Activated naive CD4-positive, alpha-beta T cell treated with anti-CD3 and anti-CD28 coated beads, Interleukin-2, amount 50 U/mL, for 16 hours (primary cell): ENCODE measurements around the gene PUS10.
"Not testable (repeated sequence)": the region's sequence is repeated elsewhere in the genome, so short reads cannot be mapped to it uniquely, and the experiment has no call there.

Source experiments
- DNase-seq: peaks from one replicate; pipeline ENCODE4 v3.0.0-alpha.2; 2020

The PUS10 gene

DNA sequence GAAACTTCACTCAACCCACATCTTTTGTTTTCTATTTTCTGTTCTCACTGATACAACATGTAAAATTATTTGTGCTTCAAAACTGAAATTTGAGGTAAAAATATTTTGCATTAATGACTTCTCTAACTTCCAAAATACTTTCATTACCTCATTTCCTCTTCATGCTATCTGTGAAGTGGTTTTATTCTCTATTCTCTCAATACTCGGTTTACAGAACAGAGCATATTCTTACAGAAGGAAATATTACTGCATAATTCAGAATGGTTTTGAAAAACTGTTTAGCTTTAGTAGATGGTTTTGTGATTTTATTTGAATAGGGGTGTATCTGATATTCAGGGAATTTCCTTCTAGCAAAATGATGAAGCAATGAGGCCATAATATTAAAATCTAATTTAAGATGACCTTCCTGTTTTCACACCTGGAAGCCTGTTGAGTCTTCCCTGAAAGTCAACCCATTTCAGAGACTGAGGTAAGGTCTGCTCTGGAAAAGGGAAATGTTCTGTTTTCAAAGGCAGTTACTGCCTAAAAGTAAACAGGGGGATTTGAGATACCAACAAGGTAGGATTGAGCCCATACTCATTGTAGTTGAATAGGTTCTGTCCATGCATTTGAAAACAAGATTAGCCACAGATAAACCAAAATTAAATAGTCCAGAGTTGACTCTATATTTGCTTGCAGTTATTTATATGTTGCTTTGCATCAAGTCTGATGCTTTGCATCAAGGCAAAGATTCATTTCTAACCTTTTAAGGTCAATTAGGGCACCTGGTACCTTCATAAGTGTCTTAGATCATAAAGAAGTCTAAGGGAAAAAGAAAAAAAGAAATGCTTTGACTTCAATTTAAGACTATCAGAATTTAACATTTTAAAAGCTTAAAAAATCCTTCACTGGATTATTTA is 51.3 kb downstream of the PUS10 start:
- DNase-seq = no peak

- DNase-seq = no peak
These were observed 52.6 kb downstream of the PUS10 start for GRCh38 chr2:60965499-60965785.

GRCh38 chr2:60964651-60965498 is 53.2 kb downstream of the PUS10 start:
- no peak for DNase-seq

DNA sequence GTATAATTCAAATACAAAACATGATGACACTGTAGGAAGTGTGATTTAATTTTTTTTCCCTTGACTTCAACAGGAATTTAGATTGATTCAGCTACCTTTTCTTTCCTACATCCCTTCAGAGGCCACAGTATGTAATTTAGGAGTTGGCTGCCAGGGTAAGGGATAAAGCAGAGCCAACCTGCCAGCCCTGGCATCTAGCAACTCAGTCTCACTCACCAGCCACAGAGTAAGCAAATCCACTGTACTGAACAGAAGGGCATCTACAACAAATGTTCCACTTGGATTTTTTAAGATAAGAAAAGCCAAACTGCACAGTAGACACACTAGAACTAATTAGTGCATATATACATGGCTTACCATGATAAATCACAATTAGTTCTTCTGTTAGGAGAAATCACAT is 54.9 kb downstream of the PUS10 start:
- DNase-seq = no peak

DNA sequence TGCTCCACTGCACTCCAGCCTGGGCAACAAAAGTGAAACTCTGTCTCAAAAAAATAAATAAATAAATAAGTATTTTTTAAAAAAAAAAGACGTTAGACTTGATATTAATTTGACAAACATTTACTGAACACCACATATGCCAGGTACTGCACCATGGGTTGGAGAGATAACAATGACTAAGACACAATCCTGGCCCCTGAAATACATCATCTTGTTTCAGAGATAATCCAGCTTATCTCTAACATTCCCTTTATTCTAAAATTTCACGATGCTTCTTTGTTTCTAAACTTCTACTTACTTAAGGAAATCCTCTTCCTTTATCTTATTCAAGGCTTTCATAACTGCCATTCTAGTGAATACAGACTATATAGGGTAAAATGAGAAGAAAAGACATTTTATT is 55.5 kb downstream of the PUS10 start:
- DNase-seq = no peak

DNA sequence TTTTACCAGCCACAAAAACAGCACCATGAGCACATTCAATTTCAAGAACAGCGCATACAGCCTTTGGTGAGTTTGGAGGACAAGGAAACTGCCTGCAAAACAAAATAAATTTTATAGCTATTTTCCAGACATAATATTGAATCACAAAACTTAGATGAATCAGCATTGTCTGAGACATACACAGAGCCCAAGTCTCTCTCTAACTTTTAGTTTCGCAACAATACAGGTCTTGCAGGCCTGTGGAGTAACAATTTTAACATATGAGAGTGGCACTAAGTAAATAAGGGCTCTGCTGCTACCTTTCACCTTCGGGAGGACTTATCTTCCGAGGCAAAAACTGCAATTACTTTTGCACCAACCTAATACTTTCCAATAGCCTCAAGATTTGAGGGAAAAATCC is 56.6 kb downstream of the PUS10 start:
- DNase-seq = no peak

- DNase-seq = no peak
These were observed 57.3 kb downstream of the PUS10 start for GRCh38 chr2:60960706-60961105.

GRCh38 chr2:60959501-60959900 is 58.6 kb downstream of the PUS10 start:
- DNase-seq = no peak

DNA sequence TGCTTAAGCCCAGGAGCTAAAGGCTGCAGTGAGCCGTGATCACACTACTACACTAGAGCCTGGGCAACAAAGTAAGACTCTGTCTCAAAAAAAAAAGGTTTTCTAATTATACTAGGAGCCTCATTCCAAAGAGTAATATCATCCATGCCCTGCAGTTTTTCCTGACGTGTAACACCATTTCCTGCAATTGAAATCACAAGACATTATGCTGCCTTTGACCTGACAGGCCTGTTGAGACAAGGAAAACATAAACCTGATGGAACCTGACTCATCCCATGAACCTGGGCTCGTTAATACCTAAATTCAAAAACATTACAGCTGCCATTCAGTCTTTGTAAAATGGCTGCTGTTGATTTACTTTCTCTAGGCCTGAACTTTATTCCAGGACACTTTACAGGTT is 59.3 kb downstream of the PUS10 start:
- no peak for DNase-seq

DNA sequence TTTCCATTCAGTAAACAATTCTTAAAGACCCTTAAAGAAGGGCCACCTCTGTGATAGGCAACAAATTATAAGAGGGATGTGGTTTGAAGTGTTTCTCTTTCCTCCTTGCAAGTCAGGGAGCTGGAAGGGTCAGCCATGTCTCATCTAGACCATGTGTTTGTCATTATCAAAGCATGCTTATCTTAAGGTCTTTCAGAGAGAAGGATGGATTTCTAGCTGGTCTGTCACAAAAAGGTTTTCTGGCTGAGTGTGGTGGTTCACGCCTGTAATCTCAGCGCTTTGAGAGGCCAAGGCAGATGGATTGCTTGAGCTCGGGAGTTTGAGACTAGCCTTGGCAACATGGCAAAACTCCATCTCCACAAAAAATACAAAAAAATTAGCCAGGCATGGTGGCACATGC is 59.7 kb downstream of the PUS10 start:
- no peak for DNase-seq

DNA sequence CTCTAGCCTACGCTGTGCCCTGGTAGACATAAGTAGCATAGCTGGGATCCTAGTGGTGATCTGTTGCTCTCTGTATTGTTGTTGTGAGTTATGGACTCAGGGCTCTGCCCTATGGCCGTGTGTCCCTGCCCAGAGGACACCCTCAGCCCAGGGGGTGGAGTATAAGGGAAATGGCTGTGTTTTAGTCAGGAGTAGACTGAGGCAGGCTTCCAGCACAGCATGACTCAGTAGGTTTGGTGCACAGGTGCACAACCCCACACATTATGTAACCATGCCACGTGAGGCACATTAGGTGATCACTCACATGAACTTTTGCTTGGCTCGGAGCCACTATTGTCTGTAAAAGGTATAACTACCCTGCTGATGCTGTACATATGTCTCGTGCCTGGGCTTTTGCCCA is 60.4 kb downstream of the PUS10 start:
- DNase-seq = no peak

DNA sequence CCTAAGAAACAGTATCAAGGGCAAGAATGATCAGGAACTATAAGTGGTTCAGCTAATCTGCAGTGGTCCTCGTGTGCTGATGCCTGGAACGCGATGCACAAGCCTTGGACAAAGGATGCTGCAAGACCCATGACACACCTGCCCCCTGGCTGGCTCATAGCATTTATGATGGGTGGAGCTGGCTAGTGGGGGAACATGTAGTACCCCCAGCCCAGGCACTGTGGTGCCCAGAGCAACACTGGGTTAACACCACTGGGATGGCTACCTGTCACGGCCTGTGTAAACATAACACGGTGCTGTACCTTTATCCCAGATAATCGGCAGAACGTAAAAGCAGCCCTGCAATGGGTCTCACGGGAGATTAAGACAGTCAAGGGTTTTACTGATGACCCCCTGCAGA is 60.8 kb downstream of the PUS10 start:
- no peak for DNase-seq

DNA sequence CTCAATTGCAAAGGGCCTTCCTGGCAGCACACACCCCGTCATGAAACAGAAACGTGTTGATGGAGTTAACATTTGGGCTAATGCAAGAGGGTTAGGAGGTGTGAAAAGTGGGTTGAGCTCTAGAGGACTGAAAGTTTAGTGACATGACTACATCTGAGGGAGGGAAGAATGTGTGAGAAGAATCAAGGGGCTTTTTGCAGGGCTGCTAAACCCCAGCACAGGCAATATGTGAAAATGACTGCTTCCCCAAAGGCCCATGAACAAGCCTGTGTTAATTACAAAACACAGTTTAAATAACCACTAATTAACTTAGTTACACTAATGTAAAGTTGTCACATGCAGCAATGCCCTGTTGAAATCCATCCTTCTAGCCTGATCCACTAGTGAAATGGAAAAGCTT is 63.9 kb downstream of the PUS10 start:
- DNase-seq = no peak

GRCh38 chr2:60948926-60949579 is 69.0 kb downstream of the PUS10 start:
- no peak for DNase-seq

- DNase-seq = no peak
These were observed 69.9 kb downstream of the PUS10 start for GRCh38 chr2:60948161-60948560.

- DNase-seq = no peak
These were observed 71.0 kb downstream of the PUS10 start for GRCh38 chr2:60947056-60947455.

GRCh38 chr2:60945341-60945740 is 72.7 kb downstream of the PUS10 start:
- DNase-seq = no peak

GRCh38 chr2:60939622-60940021 is 78.4 kb downstream of the PUS10 start:
- no peak for DNase-seq

- no peak for DNase-seq
These were observed 79.8 kb downstream of the PUS10 start for GRCh38 chr2:60938301-60938700.

GRCh38 chr2:60936757-60937156 is 81.3 kb downstream of the PUS10 start:
- no peak for DNase-seq

DNA sequence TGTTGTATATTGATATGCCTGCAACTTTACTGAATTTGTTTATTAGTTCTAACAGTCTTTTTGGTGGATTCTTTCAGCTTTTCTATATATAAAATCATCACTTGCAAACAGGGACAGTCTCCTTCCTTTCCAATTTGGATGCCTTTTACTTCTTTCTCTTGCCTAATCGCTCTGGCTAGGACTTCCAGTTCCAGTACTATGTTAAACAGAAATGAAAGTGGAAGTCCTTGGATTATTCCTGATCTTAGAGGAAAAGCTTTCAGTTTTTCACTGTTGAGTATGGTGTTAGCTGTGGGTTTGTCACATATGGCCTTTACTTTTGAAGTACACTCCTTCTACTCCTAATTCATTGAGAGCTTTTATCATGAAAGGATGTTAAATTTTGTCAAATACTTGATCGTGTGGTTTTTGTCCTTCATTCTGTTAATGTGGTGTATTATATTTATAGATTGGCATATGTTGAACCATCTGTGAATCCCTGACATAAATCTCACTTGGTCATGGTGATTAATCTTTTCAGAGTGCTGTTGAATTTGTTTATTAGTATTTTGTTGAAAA is 83.8 kb downstream of the PUS10 start:
- no peak for DNase-seq

GRCh38 chr2:60932954-60933353 is 85.1 kb downstream of the PUS10 start:
- no peak for DNase-seq

DNA sequence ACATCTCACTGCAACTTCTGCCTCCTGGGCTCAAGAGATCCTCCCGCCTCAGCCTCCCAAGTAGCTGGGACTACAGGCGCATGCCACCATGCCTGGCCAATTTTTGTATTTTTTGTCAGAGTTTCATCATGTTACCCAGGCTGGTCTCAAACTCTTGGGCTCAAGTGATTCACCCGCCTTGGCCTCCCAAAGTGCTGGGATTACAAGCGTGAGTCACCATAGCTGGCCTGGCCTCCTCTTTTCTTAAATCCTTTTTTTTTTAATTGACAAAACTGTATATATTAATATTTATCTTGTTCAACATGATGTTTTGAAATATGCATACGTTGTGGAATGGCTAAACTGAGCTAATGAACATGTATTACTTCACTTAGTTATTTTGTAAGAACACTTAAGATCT is 86.0 kb downstream of the PUS10 start:
- DNase-seq = not testable (repeated sequence)
